Ovary (tissue), 3 donors: ENCODE measurements around the gene ITGA6.

Source experiments
- EP300 ChIP-seq: sonication (generic); formaldehyde crosslinking; IDR thresholded peaks from one replicate; pipeline ENCODE4 v1.6.1; 2017; ENCODE audit warnings: antibody characterized with exemption
- POLR2A ChIP-seq: fragments of 450-650 bp; IDR thresholded peaks from one replicate; pipeline ENCODE4 v1.6.1; 2017; ENCODE audit warnings: antibody characterized with exemption, mild to moderate bottlenecking, moderate library complexity
- TF ChIP-seq, protein P1 (sequence below), 3 donors: fragments of 450-650 bp in 2 of 3; fragments of 200-600 bp in 1 of 3; IDR thresholded peaks; one replicate each; pipeline versions ENCODE4 v1.5.1 to v1.8.0; 2016 to 2022; ENCODE audit warnings: antibody characterized with exemption in 3 of 3, mild to moderate bottlenecking in 1 of 3
- donor health status: DM: no; HTN: no; CAD: no.

DNA sequence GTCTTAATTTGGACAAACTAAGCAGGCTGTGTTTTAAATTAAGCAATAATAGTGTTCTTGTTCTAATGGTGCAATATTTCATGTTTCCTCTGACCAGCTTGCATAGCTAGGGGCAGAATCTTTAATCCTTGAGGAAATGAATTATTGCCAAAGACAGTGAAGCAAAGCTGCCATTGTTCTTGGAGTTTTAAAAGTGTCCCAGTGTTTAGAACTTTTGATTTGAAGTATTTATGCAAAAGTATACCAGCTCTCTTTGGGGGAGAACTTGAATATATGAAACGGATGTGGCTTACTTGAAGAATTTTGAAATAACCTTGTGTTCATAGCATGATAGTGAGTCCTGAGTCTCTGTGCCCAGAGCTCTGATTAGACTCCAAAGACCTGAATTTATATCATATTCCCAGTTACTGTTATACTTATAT, 33.4 kb downstream of the ITGA6 start:
- TF ChIP-seq POLR2A (no peak), EP300 (no peak)
- TF ChIP-seq, protein P1, sequence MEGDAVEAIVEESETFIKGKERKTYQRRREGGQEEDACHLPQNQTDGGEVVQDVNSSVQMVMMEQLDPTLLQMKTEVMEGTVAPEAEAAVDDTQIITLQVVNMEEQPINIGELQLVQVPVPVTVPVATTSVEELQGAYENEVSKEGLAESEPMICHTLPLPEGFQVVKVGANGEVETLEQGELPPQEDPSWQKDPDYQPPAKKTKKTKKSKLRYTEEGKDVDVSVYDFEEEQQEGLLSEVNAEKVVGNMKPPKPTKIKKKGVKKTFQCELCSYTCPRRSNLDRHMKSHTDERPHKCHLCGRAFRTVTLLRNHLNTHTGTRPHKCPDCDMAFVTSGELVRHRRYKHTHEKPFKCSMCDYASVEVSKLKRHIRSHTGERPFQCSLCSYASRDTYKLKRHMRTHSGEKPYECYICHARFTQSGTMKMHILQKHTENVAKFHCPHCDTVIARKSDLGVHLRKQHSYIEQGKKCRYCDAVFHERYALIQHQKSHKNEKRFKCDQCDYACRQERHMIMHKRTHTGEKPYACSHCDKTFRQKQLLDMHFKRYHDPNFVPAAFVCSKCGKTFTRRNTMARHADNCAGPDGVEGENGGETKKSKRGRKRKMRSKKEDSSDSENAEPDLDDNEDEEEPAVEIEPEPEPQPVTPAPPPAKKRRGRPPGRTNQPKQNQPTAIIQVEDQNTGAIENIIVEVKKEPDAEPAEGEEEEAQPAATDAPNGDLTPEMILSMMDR (IDR thresholded peaks at IDR 0.05), result no peak
